ENCODE data around the gene KIFAP3.

KIFAP3 gene

GRCh38 chr1:169949139-169949538, 125.4 kb downstream of the KIFAP3 start:
- H3K4me3 ChIP-seq (ENCODE audit: low read length) = no peak overlapping the region
- TF ChIP-seq, protein P1, sequence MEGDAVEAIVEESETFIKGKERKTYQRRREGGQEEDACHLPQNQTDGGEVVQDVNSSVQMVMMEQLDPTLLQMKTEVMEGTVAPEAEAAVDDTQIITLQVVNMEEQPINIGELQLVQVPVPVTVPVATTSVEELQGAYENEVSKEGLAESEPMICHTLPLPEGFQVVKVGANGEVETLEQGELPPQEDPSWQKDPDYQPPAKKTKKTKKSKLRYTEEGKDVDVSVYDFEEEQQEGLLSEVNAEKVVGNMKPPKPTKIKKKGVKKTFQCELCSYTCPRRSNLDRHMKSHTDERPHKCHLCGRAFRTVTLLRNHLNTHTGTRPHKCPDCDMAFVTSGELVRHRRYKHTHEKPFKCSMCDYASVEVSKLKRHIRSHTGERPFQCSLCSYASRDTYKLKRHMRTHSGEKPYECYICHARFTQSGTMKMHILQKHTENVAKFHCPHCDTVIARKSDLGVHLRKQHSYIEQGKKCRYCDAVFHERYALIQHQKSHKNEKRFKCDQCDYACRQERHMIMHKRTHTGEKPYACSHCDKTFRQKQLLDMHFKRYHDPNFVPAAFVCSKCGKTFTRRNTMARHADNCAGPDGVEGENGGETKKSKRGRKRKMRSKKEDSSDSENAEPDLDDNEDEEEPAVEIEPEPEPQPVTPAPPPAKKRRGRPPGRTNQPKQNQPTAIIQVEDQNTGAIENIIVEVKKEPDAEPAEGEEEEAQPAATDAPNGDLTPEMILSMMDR (conservative IDR thresholded peaks at IDR 0.05; ENCODE audit: low read length) = no peak
- DNase-seq (ENCODE audit: low read depth) = peak; percentile 24

DNA sequence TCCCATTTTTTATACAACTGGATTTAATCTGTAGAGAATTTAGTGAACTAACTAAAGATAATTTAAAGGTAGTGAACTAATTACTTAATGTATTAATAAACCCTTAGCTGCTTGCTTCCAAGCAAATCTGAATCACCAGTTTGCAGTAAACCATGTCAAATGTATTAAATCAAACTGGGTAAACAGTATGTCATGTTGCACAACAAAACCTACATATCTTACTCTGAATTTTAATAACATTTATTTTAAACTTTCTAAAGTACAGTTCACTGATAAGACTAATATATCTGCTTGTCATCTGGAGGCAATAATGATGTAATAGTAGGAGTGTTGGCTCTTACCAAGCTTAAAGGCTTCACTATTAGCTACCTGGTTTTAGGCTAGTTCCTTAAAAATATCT, 128.3 kb downstream of the KIFAP3 start:
- no peak for DNase-seq (ENCODE audit: low read depth)

GRCh38 chr1:169945181-169945580, 129.3 kb downstream of the KIFAP3 start:
- no peak for DNase-seq (ENCODE audit: low read depth)
- H3K4me3 ChIP-seq (ENCODE audit: low read length) = no peak overlapping the region
- TF ChIP-seq, protein P1 (conservative IDR thresholded peaks at IDR 0.05; ENCODE audit: low read length) = no peak

More for the DNA sequence above, 128.3 kb downstream of the KIFAP3 start:
- no peak overlapping the region for H3K4me3 ChIP-seq (ENCODE audit: low read length)
- TF ChIP-seq, protein P1 (conservative IDR thresholded peaks at IDR 0.05; ENCODE audit: low read length) = no peak

- no peak for DNase-seq (ENCODE audit: low read depth)
- TF ChIP-seq, protein P1 (conservative IDR thresholded peaks at IDR 0.05; ENCODE audit: low read length) = no peak
- H3K4me3 ChIP-seq (ENCODE audit: low read length) = no peak overlapping the region
Measured at GRCh38 chr1:169944621-169945020, 129.9 kb downstream of the KIFAP3 start.

- no peak for DNase-seq (ENCODE audit: low read depth)
- TF ChIP-seq, protein P1 (conservative IDR thresholded peaks at IDR 0.05; ENCODE audit: low read length) = no peak
Measured at GRCh38 chr1:169943963-169944526, 130.4 kb downstream of the KIFAP3 start.

DNA sequence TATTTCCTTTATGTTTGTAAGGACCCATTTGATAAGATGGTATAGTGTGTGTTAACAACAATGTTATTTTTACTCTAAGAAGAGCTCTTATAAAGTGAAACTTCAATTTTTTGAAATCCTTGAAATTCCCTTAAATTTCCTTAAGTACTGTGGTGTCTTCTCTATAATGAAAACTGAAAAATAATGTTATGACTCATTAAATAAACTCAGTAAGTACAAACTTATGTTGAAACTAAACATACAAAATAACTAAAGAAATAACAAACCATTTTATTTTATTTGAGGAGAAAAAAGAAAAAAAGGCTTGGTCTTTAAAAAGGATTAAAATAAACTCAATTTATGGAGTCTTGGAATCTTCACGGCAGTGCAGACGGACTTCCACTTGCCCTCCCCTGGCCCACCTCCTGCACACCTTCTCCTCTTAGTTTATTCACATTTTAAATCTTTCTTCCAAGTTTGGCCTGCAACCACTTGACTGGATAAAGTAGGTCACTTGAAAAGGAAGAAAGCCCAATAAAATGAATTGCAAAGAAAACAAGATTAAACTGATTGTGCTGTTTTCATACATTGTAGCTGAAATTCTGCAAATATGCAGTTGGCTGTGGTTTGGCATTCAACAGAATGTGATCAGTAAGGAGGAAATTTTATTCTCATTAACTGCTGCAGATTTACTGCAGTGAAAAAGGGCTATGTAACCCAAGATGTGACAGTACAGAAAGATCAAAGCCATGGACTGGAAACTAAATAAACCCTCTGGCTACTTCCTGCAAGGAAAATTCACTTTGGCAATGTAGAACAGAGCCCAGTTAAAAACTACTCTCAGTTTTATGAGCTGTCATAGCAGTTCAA, 132.3 kb downstream of the KIFAP3 start:
- TF ChIP-seq, protein P1 (conservative IDR thresholded peaks at IDR 0.05; ENCODE audit: low read length) = no peak
- DNase-seq (ENCODE audit: low read depth) = peak; percentile 52
- no peak overlapping the region for H3K4me3 ChIP-seq (ENCODE audit: low read length)

More at GRCh38 chr1:169943963-169944526, 130.4 kb downstream of the KIFAP3 start:
- H3K4me3 ChIP-seq (ENCODE audit: low read length) = no peak overlapping the region
